ENCODE measurements around the gene DUS2.

DNA sequence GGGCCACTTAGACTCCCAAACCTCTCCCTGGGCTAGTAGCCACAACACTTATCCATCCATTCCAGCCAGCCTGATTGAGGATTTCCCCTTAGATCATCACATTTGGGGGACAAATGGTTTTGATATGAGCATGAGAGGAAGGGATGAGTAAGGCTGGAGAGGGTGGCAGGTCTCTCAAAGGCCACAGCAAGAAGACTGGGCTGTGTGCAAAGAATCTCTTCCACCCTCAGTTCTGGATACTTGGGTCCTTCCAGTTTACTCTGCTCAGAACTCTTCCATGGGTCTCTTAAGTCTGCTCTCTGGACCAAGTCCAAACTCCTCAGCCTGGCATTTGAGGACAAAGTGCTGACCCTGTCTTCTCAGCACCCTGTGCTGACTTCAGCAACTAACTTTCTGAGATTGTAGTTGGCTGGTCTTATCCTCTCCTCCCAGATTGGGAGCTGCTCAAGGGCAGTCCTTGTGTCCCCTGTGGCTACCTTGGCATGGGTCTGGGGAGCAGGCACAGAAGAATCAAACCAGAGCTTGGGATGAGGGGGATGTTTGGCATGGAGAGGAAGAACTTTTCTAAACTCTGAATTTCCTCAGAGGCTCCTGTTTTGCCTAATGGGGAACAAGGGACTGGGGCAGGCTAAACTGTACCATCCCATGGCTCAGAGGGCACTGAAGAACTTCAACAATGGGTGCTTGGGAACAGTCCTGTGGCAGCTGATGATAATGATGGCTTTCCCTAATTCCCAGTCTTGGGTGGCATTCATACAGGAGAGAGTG lies 59.0 kb downstream of the DUS2 start:
- TF ChIP-seq POLR2A (IDR thresholded peaks at IDR 0.05; ENCODE audit: low read depth) = no peak
- TF ChIP-seq, protein P1, sequence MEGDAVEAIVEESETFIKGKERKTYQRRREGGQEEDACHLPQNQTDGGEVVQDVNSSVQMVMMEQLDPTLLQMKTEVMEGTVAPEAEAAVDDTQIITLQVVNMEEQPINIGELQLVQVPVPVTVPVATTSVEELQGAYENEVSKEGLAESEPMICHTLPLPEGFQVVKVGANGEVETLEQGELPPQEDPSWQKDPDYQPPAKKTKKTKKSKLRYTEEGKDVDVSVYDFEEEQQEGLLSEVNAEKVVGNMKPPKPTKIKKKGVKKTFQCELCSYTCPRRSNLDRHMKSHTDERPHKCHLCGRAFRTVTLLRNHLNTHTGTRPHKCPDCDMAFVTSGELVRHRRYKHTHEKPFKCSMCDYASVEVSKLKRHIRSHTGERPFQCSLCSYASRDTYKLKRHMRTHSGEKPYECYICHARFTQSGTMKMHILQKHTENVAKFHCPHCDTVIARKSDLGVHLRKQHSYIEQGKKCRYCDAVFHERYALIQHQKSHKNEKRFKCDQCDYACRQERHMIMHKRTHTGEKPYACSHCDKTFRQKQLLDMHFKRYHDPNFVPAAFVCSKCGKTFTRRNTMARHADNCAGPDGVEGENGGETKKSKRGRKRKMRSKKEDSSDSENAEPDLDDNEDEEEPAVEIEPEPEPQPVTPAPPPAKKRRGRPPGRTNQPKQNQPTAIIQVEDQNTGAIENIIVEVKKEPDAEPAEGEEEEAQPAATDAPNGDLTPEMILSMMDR (IDR thresholded peaks at IDR 0.05) = no peak
- no peak for TF ChIP-seq EP300 (IDR thresholded peaks at IDR 0.05)

Data from esophagus muscularis mucosa (tissue), 4 donors.